ENCODE results near the gene LSS. TPM values are rescaled to one million over a fixed set of nuclear protein-coding genes. Genes with fewer than 3 reads are reported as not detected.
"Not testable (repeated sequence)": the region's sequence is repeated elsewhere in the genome, so short reads cannot be mapped to it uniquely, and the experiment has no call there.

LSS gene
- total RNA-seq, 4 donors from 2014 or later = 55.5 to 131 (median 115) TPM

- no peak for DNase-seq
- Histone ChIP-seq H3K4me3 (no peak overlapping the region), H3K9me3 (no peaks in the 10 kb centered on the region), H3K36me3 (no peaks in the 10 kb centered on the region), H3K27ac (no peak overlapping the region), H3K27me3 (peaks cover 0 to 18% (median 0%) of the 10 kb centered on the region in 4 donors), H3K4me1 (peaks cover 0 to 12% (median 0%) of the 10 kb centered on the region in 3 donors)
- intact Hi-C loops (cut with DNase I) = no loop called here
- 0 to 29% methylated on average over 1 of the region's 4 CpGs for WGBS, 2 donors
- TF ChIP-seq CTCF (IDR thresholded peaks at IDR 0.05) (no peak), POLR2A (IDR thresholded peaks at IDR 0.05) (no peak)
Observed at GRCh38 chr21:46144464-46145070, 84.0 kb downstream of the LSS start.

- no peak overlapping the region for H3K27ac ChIP-seq
- 79 to 81% methylated on average over 16 to 18 of the region's 21 CpGs for WGBS, 2 donors
Observed at GRCh38 chr21:46142582-46143473, 85.7 kb downstream of the LSS start.

GRCh38 chr21:46141767-46142581 is 86.6 kb downstream of the LSS start:
- no peaks in the 10 kb centered on the region for H3K36me3 ChIP-seq
- no peak overlapping the region for H3K27ac ChIP-seq
- H3K4me3 ChIP-seq = no peak overlapping the region
- no peaks in the 10 kb centered on the region for H3K9me3 ChIP-seq
- intact Hi-C loops (cut with DNase I) = no loop called here
- TF ChIP-seq CTCF (IDR thresholded peaks at IDR 0.05) (no peak), POLR2A (IDR thresholded peaks at IDR 0.05) (no peak)
- no peak for DNase-seq
- peaks cover 0 to 12% (median 0%) of the 10 kb centered on the region in 3 donors for H3K4me1 ChIP-seq
- H3K27me3 ChIP-seq = peaks cover 0 to 44% (median 0%) of the 10 kb centered on the region in 4 donors
- 83 to 92% methylated on average over 28 to 40 of the region's 45 CpGs for WGBS, 2 donors

More at GRCh38 chr21:46142582-46143473, 85.7 kb downstream of the LSS start:
- DNase-seq = no peak
- H3K4me1 ChIP-seq = peaks cover 0 to 12% (median 0%) of the 10 kb centered on the region in 3 donors
- H3K4me3 ChIP-seq = no peak overlapping the region
- TF ChIP-seq CTCF (IDR thresholded peaks at IDR 0.05) (no peak), POLR2A (IDR thresholded peaks at IDR 0.05) (no peak)
- H3K9me3 ChIP-seq = no peaks in the 10 kb centered on the region
- intact Hi-C loops (cut with DNase I) = no loop called here
- no peaks in the 10 kb centered on the region for H3K36me3 ChIP-seq
- peaks cover 0 to 35% (median 0%) of the 10 kb centered on the region in 4 donors for H3K27me3 ChIP-seq

- DNase-seq = not testable (repeated sequence)
Observed at GRCh38 chr21:46140352-46141003, 88.1 kb downstream of the LSS start.

GRCh38 chr21:46139686-46140085 is 88.9 kb downstream of the LSS start:
- peaks cover 0 to 12% (median 0%) of the 10 kb centered on the region in 3 donors for H3K4me1 ChIP-seq
- TF ChIP-seq CTCF (IDR thresholded peaks at IDR 0.05) (no peak), POLR2A (IDR thresholded peaks at IDR 0.05) (no peak)
- intact Hi-C loops (cut with DNase I) = no loop called here
- peaks cover 0 to 48% (median 0%) of the 10 kb centered on the region in 4 donors for H3K27me3 ChIP-seq
- H3K9me3 ChIP-seq = no peaks in the 10 kb centered on the region
- WGBS, 2 donors = 91 to 93% methylated on average over 13 to 14 of the region's 15 CpGs
- no peaks in the 10 kb centered on the region for H3K36me3 ChIP-seq
- DNase-seq = no peak
- no peak overlapping the region for H3K4me3 ChIP-seq
- no peak overlapping the region for H3K27ac ChIP-seq

More at GRCh38 chr21:46140352-46141003, 88.1 kb downstream of the LSS start:
- intact Hi-C loops (cut with DNase I); H3K4me3 ChIP-seq; H3K36me3 ChIP-seq; H3K27ac ChIP-seq; H3K9me3 ChIP-seq: not testable (repeated sequence)
- peaks cover 0 to 12% (median 0%) of the 10 kb centered on the region in 3 donors for H3K4me1 ChIP-seq
- 56 to 58% methylated on average over 21 to 27 of the region's 29 CpGs for WGBS, 2 donors
- peaks cover 0 to 48% (median 0%) of the 10 kb centered on the region in 4 donors for H3K27me3 ChIP-seq
